Fibroblast of lung (primary cell): Measurements from ENCODE around the gene AFAP1L1.

Source experiments
- CTCF ChIP-seq, 2 donors: IDR thresholded peaks in 1 of 2; conservative IDR thresholded peaks in 1 of 2; 1 replicate in 1 of 2; 2 replicates in 1 of 2; pipeline ENCODE4 v1.5.1; 2011 to 2012; ENCODE audit warnings: low read length in 2 of 2, control low read depth in 1 of 2, inconsistent platforms in 1 of 2, low read depth in 1 of 2, mild to moderate bottlenecking in 1 of 2
- EZH2 ChIP-seq: IDR thresholded peaks from 2 replicates; pipeline ENCODE4 v1.5.1; 2012; ENCODE audit warnings: low read length, control low read depth, mild to moderate bottlenecking; ENCODE audit errors: missing control alignments

GRCh38 chr5:149372932-149373331 is 101.3 kb downstream of the AFAP1L1 start:
- TF ChIP-seq CTCF (conservative IDR thresholded peaks at IDR 0.05 in 1 of 2, IDR thresholded peaks at IDR 0.05 in 1 of 2; ENCODE audit: low read depth in 1 of 2, low read length in 2 of 2) = no peak
- no peak for TF ChIP-seq EZH2
